B cell (primary cell): ENCODE results near the gene TEAD3.

ENCODE experiments used
- EZH2 ChIP-seq: IDR thresholded peaks from 2 replicates; pipeline ENCODE4 v1.6.1; 2012; ENCODE audit warnings: borderline replicate concordance, low read depth, mild to moderate bottlenecking, moderate library complexity, low read length; ENCODE audit not compliant: insufficient read depth, poor library complexity, severe bottlenecking
- TF ChIP-seq, protein P1 (sequence below): fragments of 200-600 bp; IDR thresholded peaks from one replicate; pipeline ENCODE4 v1.8.0; 2022; ENCODE audit warnings: antibody characterized with exemption, mild to moderate bottlenecking

GRCh38 chr6:35427435-35427834, 69.4 kb downstream of the TEAD3 start:
- TF ChIP-seq, protein P1, sequence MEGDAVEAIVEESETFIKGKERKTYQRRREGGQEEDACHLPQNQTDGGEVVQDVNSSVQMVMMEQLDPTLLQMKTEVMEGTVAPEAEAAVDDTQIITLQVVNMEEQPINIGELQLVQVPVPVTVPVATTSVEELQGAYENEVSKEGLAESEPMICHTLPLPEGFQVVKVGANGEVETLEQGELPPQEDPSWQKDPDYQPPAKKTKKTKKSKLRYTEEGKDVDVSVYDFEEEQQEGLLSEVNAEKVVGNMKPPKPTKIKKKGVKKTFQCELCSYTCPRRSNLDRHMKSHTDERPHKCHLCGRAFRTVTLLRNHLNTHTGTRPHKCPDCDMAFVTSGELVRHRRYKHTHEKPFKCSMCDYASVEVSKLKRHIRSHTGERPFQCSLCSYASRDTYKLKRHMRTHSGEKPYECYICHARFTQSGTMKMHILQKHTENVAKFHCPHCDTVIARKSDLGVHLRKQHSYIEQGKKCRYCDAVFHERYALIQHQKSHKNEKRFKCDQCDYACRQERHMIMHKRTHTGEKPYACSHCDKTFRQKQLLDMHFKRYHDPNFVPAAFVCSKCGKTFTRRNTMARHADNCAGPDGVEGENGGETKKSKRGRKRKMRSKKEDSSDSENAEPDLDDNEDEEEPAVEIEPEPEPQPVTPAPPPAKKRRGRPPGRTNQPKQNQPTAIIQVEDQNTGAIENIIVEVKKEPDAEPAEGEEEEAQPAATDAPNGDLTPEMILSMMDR = no peak
- no peak for TF ChIP-seq EZH2
